ENCODE data around the gene BPIFB3.

GRCh38 chr20:33054791-33055190 lies 1.1 kb downstream of the BPIFB3 start:
- TF ChIP-seq CTCF (conservative IDR thresholded peaks at IDR 0.05; ENCODE audit: low read depth in 2 of 2) (no peak), EZH2phosphoT487 (IDR thresholded peaks at IDR 0.05; ENCODE audit: unreplicated experiment) (no peak), EZH2 (IDR thresholded peaks at IDR 0.05; ENCODE audit: low read depth, unreplicated experiment) (no peak), REST (IDR thresholded peaks at IDR 0.05; ENCODE audit: unreplicated experiment) (no peak)

Data from GM23338 (cell line).